Gastrocnemius medialis (tissue), 4 donors: ENCODE results near the gene PLEKHA5.

ENCODE experiments used
- CTCF ChIP-seq, 5 experiments: fragments of 450-650 bp in 3 of 5; fragments of 200-600 bp in 2 of 5; sonication (generic) in 2 of 5; IDR thresholded peaks in 4 of 5; conservative IDR thresholded peaks in 1 of 5; 1 replicate in 4 of 5; 2 replicates in 1 of 5; pipeline ENCODE4 v1.5.1; 2016 to 2019; ENCODE audit warnings: antibody characterized with exemption in 5 of 5, mild to moderate bottlenecking in 3 of 5, moderate library complexity in 3 of 5
- POLR2A ChIP-seq, 2 donors: fragments of 450-650 bp; IDR thresholded peaks; one replicate each; pipeline ENCODE4 v1.6.1; 2017; ENCODE audit warnings: antibody characterized with exemption in 2 of 2, mild to moderate bottlenecking in 2 of 2, moderate library complexity in 2 of 2

DNA sequence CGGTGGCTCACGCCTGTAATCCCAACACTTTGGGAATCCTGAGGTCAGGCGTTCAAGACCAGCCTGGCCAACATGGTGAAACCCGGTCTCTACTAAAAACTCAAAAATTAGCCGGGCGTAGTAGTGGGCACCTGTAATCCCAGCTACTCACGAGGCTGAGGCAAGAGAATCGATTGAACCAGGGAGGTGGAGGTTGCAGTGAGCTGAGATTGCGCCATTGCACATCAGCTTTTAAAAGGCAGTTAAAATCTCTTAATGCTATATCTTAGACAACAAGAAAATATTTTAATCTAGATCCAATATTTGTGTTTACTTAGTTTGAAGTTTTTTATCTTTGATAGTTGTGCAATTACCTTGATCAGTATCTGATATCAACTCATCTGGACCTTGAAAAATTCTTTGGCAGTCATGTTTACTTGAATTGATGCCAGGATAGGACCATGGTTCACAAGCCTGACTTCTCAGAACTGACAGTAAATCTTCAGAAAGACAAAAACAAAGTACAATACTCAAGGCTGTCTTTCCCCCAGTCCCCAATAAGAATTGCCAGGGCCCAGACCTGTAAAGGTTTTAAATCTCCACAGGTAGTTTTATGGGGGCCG is 174.7 kb downstream of the PLEKHA5 start:
- TF ChIP-seq CTCF (IDR thresholded peaks at IDR 0.05 in 4 of 5, conservative IDR thresholded peaks at IDR 0.05 in 1 of 5) (no peak), POLR2A (IDR thresholded peaks at IDR 0.05) (no peak)
